Keratinocyte (primary cell): ENCODE measurements around the gene SLC9C2. TPM values are rescaled to one million over a fixed set of nuclear protein-coding genes. Genes with fewer than 3 reads are reported as not detected.

ENCODE experiments used
- DNase-seq: peaks from one replicate; pipeline ENCODE4 v3.0.0-alpha.2; 2011; ENCODE audit warnings: low read depth, missing footprints, low spot score
- FAIRE-seq: peaks from 2 replicates; lab custom pipeline; 2011; peaks lifted over from hg19 to GRCh38; lab: Jason Lieb, UNC
- H2AFZ ChIP-seq: 2 replicates; pipeline ENCODE4 v1.6.0; 2012; ENCODE audit warnings: low read length, control low read depth, inconsistent platforms; ENCODE audit not compliant: control insufficient read depth
- H3K27ac ChIP-seq: 2 replicates; pipeline ENCODE4 v1.5.1; 2011; ENCODE audit warnings: low read length; ENCODE audit not compliant: control insufficient read depth, insufficient read depth
- H3K27me3 ChIP-seq: 3 replicates; pipeline ENCODE4 v1.6.0; 2011; ENCODE audit warnings: low read length; ENCODE audit not compliant: control insufficient read depth, insufficient read depth; ENCODE audit errors: extremely low read depth
- H3K36me3 ChIP-seq, 2 experiments: 2 replicates in 1 of 2; 3 replicates in 1 of 2; pipeline ENCODE4 v1.5.1; 2011; ENCODE audit warnings: low read length in 2 of 2, mild to moderate bottlenecking in 1 of 2; ENCODE audit not compliant: control insufficient read depth in 2 of 2, insufficient read depth in 2 of 2; ENCODE audit errors: extremely low read depth in 1 of 2
- H3K4me1 ChIP-seq: 3 replicates; pipeline ENCODE4 v1.5.1; 2011; ENCODE audit warnings: low read length; ENCODE audit not compliant: control insufficient read depth, insufficient read depth; ENCODE audit errors: extremely low read depth
- H3K4me2 ChIP-seq: 3 replicates; pipeline ENCODE4 v1.6.0; 2011; ENCODE audit warnings: low read depth, low read length; ENCODE audit not compliant: control insufficient read depth, insufficient read depth; ENCODE audit errors: extremely low read depth
- H3K4me3 ChIP-seq, 3 experiments: fragments of 200-600 bp in 1 of 3; sonication (generic) in 1 of 3; 2 replicates in 2 of 3; 3 replicates in 1 of 3; pipeline ENCODE4 v1.5.1; 2011 to 2016; ENCODE audit warnings: low read length in 3 of 3, mild to moderate bottlenecking in 3 of 3, control low read depth in 2 of 3, inconsistent platforms in 1 of 3, low read depth in 1 of 3, mixed read lengths in 1 of 3, mixed run types in 1 of 3, moderate library complexity in 1 of 3; ENCODE audit not compliant: control insufficient read depth in 2 of 3, insufficient read depth in 2 of 3; ENCODE audit errors: extremely low read depth in 1 of 3
- H3K79me2 ChIP-seq: 2 replicates; pipeline ENCODE4 v1.6.0; 2012; ENCODE audit warnings: low read length; ENCODE audit not compliant: control insufficient read depth, insufficient read depth
- H3K9ac ChIP-seq: 3 replicates; pipeline ENCODE4 v1.6.0; 2011; ENCODE audit warnings: low read length; ENCODE audit not compliant: control insufficient read depth, insufficient read depth; ENCODE audit errors: extremely low read depth
- H3K9me1 ChIP-seq: 3 replicates; pipeline ENCODE4 v1.6.0; 2011; ENCODE audit warnings: low read length; ENCODE audit not compliant: control insufficient read depth, insufficient read depth; ENCODE audit errors: extremely low read depth
- H3K9me3 ChIP-seq: 2 replicates; pipeline ENCODE4 v1.5.1; 2012; ENCODE audit warnings: low read depth, low read length; ENCODE audit not compliant: control insufficient read depth
- H4K20me1 ChIP-seq: 3 replicates; pipeline ENCODE4 v1.6.0; 2011; ENCODE audit warnings: low read length; ENCODE audit not compliant: control insufficient read depth, insufficient read depth; ENCODE audit errors: extremely low read depth
- CTCF ChIP-seq, 3 experiments: IDR thresholded peaks in 1 of 3; conservative IDR thresholded peaks in 1 of 3; optimal IDR thresholded peaks in 1 of 3; 2 replicates in 2 of 3; 3 replicates in 1 of 3; pipeline versions ENCODE3 to v1.5.1; 2011; ENCODE audit warnings: low read length in 3 of 3, mild to moderate bottlenecking in 3 of 3, moderate library complexity in 2 of 3, control low read depth in 1 of 3, inconsistent platforms in 1 of 3; ENCODE audit not compliant: insufficient read depth in 2 of 3; ENCODE audit errors: extremely low read depth in 1 of 3
- EZH2 ChIP-seq: IDR thresholded peaks from one replicate; pipeline ENCODE4 v1.6.1; 2012; ENCODE audit warnings: inconsistent platforms, mild to moderate bottlenecking, low read length, moderate library complexity
- dilution Hi-C: fragments of 300-500 bp; cut with MboI; formaldehyde crosslinking; loops from one replicate; pipeline ENCODE4 v1.7.0; 2020; ENCODE audit warnings: low sequenced_read_pairs; ENCODE audit not compliant: extremely low pct_ligation_motif_present
- polyA plus RNA-seq, 5 experiments: library from polyadenylated mRNA; depleted of rRNA in 3 of 5; stranded (reverse) in 3 of 5; stranded (forward) in 1 of 5; unstranded in 1 of 5; fragments of >200 nt; gene quantifications; 1 replicate in 1 of 5; 2 replicates in 3 of 5; 3 replicates in 1 of 5; pipeline versions ENCODE4 v1.2.1 to v1.2.3, GENCODE V29; 2011 to 2012; ENCODE audit warnings: missing spikeins in 2 of 5, low read depth in 1 of 5, low replicate concordance in 1 of 5

The SLC9C2 gene
- polyA plus RNA-seq, 1 donor (not counting 4 experiments of a cell fraction or from before 2014, with no cell fraction given), result not detected

- Histone ChIP-seq H3K27me3 (no peaks in the 10 kb centered on the region), H3K9me1 (no peaks in the 10 kb centered on the region), H3K4me3 (no peak overlapping the region), H3K9me3 (no peaks in the 10 kb centered on the region), H2AFZ (no peak overlapping the region), H3K9ac (no peak overlapping the region), H4K20me1 (no peaks in the 10 kb centered on the region), H3K36me3 (no peaks in the 10 kb centered on the region), H3K27ac (no peak overlapping the region), H3K79me2 (no peaks in the 10 kb centered on the region), H3K4me1 (no peaks in the 10 kb centered on the region), H3K4me2 (no peak overlapping the region)
- DNase-seq, result no peak
- dilution Hi-C loops, result no loop called here
- no peak for FAIRE-seq
- TF ChIP-seq EZH2, result no peak
- TF ChIP-seq CTCF (optimal IDR thresholded peaks at IDR 0.05 in 1 of 3, IDR thresholded peaks at IDR 0.05 in 1 of 3, conservative IDR thresholded peaks at IDR 0.05 in 1 of 3; ENCODE audit: extremely low read depth in 1 of 3, insufficient read depth in 2 of 3, low read length in 3 of 3), result no peak
Observed at GRCh38 chr1:173508541-173508940, 94.3 kb downstream of the SLC9C2 start.

GRCh38 chr1:173507847-173508209 is 95.0 kb downstream of the SLC9C2 start:
- no peak overlapping the region for H2AFZ ChIP-seq
- no peak overlapping the region for H3K9ac ChIP-seq
- H4K20me1 ChIP-seq, result no peaks in the 10 kb centered on the region
- no peaks in the 10 kb centered on the region for H3K4me1 ChIP-seq
- TF ChIP-seq CTCF (optimal IDR thresholded peaks at IDR 0.05 in 1 of 3, IDR thresholded peaks at IDR 0.05 in 1 of 3, conservative IDR thresholded peaks at IDR 0.05 in 1 of 3; ENCODE audit: extremely low read depth in 1 of 3, insufficient read depth in 2 of 3, low read length in 3 of 3) (no peak), EZH2 (no peak)
- no peaks in the 10 kb centered on the region for H3K27me3 ChIP-seq
- no peaks in the 10 kb centered on the region for H3K9me1 ChIP-seq
- H3K36me3 ChIP-seq, result no peaks in the 10 kb centered on the region
- no peak overlapping the region for H3K4me2 ChIP-seq
- DNase-seq (no peak), FAIRE-seq (no peak)
- no peaks in the 10 kb centered on the region for H3K9me3 ChIP-seq
- H3K79me2 ChIP-seq, result no peaks in the 10 kb centered on the region
- H3K27ac ChIP-seq, result no peak overlapping the region
- dilution Hi-C loops, result no loop called here
- no peak overlapping the region for H3K4me3 ChIP-seq
